CD4-positive, alpha-beta T cell (primary cell): ENCODE data around the gene MKNK2. TPM values are rescaled to one million over a fixed set of nuclear protein-coding genes. Genes with fewer than 3 reads are reported as not detected.
"Not testable (repeated sequence)": the region's sequence is repeated elsewhere in the genome, so short reads cannot be mapped to it uniquely, and the experiment has no call there.

ENCODE experiments used
- ATAC-seq: fragments of 200-7000 bp; cut with Tn5 transposase; one replicate; pipeline ENCODE4 v1.10.0; 2022; ENCODE audit warnings: mild to moderate bottlenecking; ENCODE audit not compliant: poor library complexity
- CTCF ChIA-PET: fragments of 350-600 bp; sonication (Branson Sonifier 250); formaldehyde crosslinking; loops from one replicate; lab custom pipeline; 2021; ENCODE audit warnings: antibody characterized with exemption, inconsistent platforms; lab: Charles Lee
- POLR2A ChIA-PET: fragments of 350-600 bp; sonication (Branson Sonifier 250); formaldehyde crosslinking; loops from one replicate; lab custom pipeline; 2021; ENCODE audit warnings: antibody characterized with exemption, inconsistent platforms; lab: Charles Lee
- DNase-seq, 14 experiments: peaks; one replicate each; pipeline ENCODE4 v3.0.0-alpha.2; 2013 to 2020; ENCODE audit warnings: mixed read lengths in 2 of 14
- H3K27ac ChIP-seq, 2 donors: one replicate each; pipeline versions ENCODE4 v1.5.1 to v1.7.0; 2013; ENCODE audit warnings: low read length in 2 of 2, low read depth in 1 of 2, mild to moderate bottlenecking in 1 of 2
- H3K27me3 ChIP-seq, 2 experiments: 1 replicate in 1 of 2; 2 replicates in 1 of 2; pipeline versions ENCODE4 v1.6.1 to v1.7.0; 2013; ENCODE audit warnings: low read length in 2 of 2, control low read depth in 1 of 2, mild to moderate bottlenecking in 1 of 2, moderate library complexity in 1 of 2; ENCODE audit not compliant: insufficient read depth in 2 of 2, control insufficient read depth in 1 of 2
- H3K36me3 ChIP-seq: one replicate; pipeline ENCODE4 v1.6.1; 2013; ENCODE audit warnings: low read length, control low read depth; ENCODE audit not compliant: insufficient read depth
- H3K4me1 ChIP-seq: one replicate; pipeline ENCODE4 v1.6.1; 2013; ENCODE audit warnings: low read length, control low read depth; ENCODE audit not compliant: insufficient read depth
- H3K4me3 ChIP-seq: one replicate; pipeline ENCODE4 v1.5.1; 2013; ENCODE audit warnings: mild to moderate bottlenecking, low read length, moderate library complexity
- H3K9me3 ChIP-seq, 2 experiments: 1 replicate in 1 of 2; 2 replicates in 1 of 2; pipeline versions ENCODE4 v1.6.1 to v1.7.0; 2013; ENCODE audit warnings: low read length in 2 of 2, mild to moderate bottlenecking in 2 of 2, control low read depth in 1 of 2, moderate library complexity in 1 of 2; ENCODE audit not compliant: control insufficient read depth in 1 of 2, insufficient read depth in 1 of 2
- H3K27ac Mint-ChIP-seq: one replicate; pipeline ENCODE4 v1.8.0; 2020; ENCODE audit warnings: mixed read lengths
- H3K27me3 Mint-ChIP-seq: one replicate; pipeline ENCODE4 v1.8.0; 2021; ENCODE audit warnings: mixed read lengths
- H3K36me3 Mint-ChIP-seq: one replicate; pipeline ENCODE4 v1.8.0; 2021; ENCODE audit warnings: low read depth, mixed read lengths
- H3K4me1 Mint-ChIP-seq: one replicate; pipeline ENCODE4 v1.8.0; 2021; ENCODE audit warnings: low read depth, mixed read lengths
- H3K4me3 Mint-ChIP-seq: one replicate; pipeline ENCODE4 v1.8.0; 2020; ENCODE audit warnings: mild to moderate bottlenecking, mixed read lengths
- H3K9me3 Mint-ChIP-seq: one replicate; pipeline ENCODE4 v1.8.0; 2020; ENCODE audit warnings: mixed read lengths
- intact Hi-C, 2 experiments: fragments of 100-400 bp; cut with DNase I in 1 of 2; cut with micrococcal nuclease in 1 of 2; formaldehyde crosslinking; loops; one replicate each; pipeline versions ENCODE4 v1.15.1 to v1.9.0; 2023 to 2025; cut with DNase I, micrococcal nuclease
- total RNA-seq, 174 experiments: library from RNA in 2 of 174; stranded (reverse) in 2 of 174; gene quantifications; one replicate each; pipeline ENCODE4 v1.2.3 and lab custom pipeline; 2021 to 2026
- TF ChIP-seq, protein P1 (sequence below): fragments of 200-600 bp; IDR thresholded peaks from one replicate; pipeline ENCODE4 v1.8.0; 2022; ENCODE audit warnings: antibody characterized with exemption, mild to moderate bottlenecking

Gene MKNK2
- total RNA-seq, 2 experiments from 2014 or later, result 325 to 347 TPM

DNA sequence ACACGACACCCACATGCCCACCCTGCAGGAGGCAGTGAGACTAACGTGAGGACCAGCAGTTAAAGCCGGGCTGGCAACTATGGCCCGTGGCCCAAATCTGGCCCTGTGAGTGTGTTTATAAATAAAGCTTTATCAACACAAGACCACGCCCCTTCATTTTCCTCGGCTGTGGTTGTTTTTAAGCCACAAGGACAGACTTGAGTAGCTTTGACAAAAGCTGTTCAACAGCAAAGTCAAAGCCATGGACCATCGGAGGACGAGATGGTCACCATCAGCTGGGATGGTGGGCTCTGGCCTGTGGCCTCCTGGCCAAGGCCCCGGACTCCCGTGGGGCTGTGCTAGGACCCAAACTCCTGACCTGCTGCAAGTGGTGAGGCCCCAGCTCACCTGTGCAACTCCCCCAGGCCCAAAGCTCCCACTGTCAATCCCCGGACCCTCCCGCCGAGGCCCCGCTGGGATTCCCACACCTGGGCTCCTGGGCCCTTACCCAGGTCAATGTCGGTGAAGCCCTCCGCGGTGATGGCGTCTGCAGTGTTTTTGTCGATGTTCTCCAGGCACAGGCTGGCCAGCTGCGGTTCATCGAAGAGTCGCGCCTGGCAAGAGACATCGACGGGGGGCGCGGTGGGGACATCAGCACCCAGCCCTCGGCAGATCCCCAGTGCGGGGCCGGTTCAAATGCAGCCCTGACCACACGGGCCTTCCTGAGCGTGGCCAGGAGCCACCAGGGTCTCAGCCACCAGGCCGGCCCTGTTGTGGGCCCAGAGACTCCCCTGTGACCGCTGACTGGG lies 60.6 kb downstream of the MKNK2 start:
- no peaks in the 10 kb centered on the region for H3K27me3 Mint-ChIP-seq
- Histone ChIP-seq H3K27ac (no peak overlapping the region), H3K4me1 (no peaks in the 10 kb centered on the region), H3K9me3 (no peaks in the 10 kb centered on the region), H3K36me3 (peaks cover 50% of the 10 kb centered on the region), H3K4me3 (no peak overlapping the region), H3K27me3 (no peaks in the 10 kb centered on the region)
- no peaks in the 10 kb centered on the region for H3K9me3 Mint-ChIP-seq
- no peak for ATAC-seq
- ChIA-PET POLR2A (interaction anchor here (0.6 to 1.2 kb wide), 2 partner anchors 48 to 488 kb away, joined by 3 to 4 read pairs; no protein-coding TSS in a partner anchor), CTCF (no interaction called here)
- TF ChIP-seq, protein P1, sequence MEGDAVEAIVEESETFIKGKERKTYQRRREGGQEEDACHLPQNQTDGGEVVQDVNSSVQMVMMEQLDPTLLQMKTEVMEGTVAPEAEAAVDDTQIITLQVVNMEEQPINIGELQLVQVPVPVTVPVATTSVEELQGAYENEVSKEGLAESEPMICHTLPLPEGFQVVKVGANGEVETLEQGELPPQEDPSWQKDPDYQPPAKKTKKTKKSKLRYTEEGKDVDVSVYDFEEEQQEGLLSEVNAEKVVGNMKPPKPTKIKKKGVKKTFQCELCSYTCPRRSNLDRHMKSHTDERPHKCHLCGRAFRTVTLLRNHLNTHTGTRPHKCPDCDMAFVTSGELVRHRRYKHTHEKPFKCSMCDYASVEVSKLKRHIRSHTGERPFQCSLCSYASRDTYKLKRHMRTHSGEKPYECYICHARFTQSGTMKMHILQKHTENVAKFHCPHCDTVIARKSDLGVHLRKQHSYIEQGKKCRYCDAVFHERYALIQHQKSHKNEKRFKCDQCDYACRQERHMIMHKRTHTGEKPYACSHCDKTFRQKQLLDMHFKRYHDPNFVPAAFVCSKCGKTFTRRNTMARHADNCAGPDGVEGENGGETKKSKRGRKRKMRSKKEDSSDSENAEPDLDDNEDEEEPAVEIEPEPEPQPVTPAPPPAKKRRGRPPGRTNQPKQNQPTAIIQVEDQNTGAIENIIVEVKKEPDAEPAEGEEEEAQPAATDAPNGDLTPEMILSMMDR, result no peak
- H3K4me3 Mint-ChIP-seq, result no peak overlapping the region
- intact Hi-C loops, result no loop called here
- no peaks in the 10 kb centered on the region for H3K4me1 Mint-ChIP-seq
- no peak overlapping the region for H3K27ac Mint-ChIP-seq
- peaks cover 42% of the 10 kb centered on the region for H3K36me3 Mint-ChIP-seq
- no peak for DNase-seq

GRCh38 chr19:1989513-1990229 lies 61.4 kb downstream of the MKNK2 start:
- Histone ChIP-seq H3K4me1 (no peaks in the 10 kb centered on the region), H3K27me3 (no peaks in the 10 kb centered on the region), H3K27ac (no peak overlapping the region), H3K4me3 (no peak overlapping the region), H3K36me3 (peaks cover 54% of the 10 kb centered on the region), H3K9me3 (no peaks in the 10 kb centered on the region)
- H3K27me3 Mint-ChIP-seq, result no peaks in the 10 kb centered on the region
- no peaks in the 10 kb centered on the region for H3K4me1 Mint-ChIP-seq
- intact Hi-C loops, result loop anchor here in 1 of 2 experiments (5.0 kb wide), 1 partner anchor 42 kb away; no protein-coding TSS in a partner anchor
- no peak overlapping the region for H3K4me3 Mint-ChIP-seq
- TF ChIP-seq, protein P1, result no peak
- ChIA-PET CTCF (no interaction called here), POLR2A (no interaction called here)
- no peak for DNase-seq
- H3K36me3 Mint-ChIP-seq, result peaks cover 45% of the 10 kb centered on the region
- H3K27ac Mint-ChIP-seq, result no peak overlapping the region
- no peak for ATAC-seq
- no peaks in the 10 kb centered on the region for H3K9me3 Mint-ChIP-seq

- H3K27me3 ChIP-seq, H3K4me1 ChIP-seq, POLR2A ChIA-PET, H3K4me3 ChIP-seq, CTCF ChIA-PET, H3K27ac Mint-ChIP-seq, H3K9me3 Mint-ChIP-seq, H3K9me3 ChIP-seq, H3K4me1 Mint-ChIP-seq, H3K27ac ChIP-seq, DNase-seq, H3K27me3 Mint-ChIP-seq, ATAC-seq, H3K4me3 Mint-ChIP-seq: not testable (repeated sequence)
- H3K36me3 Mint-ChIP-seq, result peaks cover 41% of the 10 kb centered on the region
- H3K36me3 ChIP-seq, result peaks cover 60% of the 10 kb centered on the region
- intact Hi-C loops, result loop anchor here in 1 of 2 experiments (5.0 kb wide), 1 partner anchor 41 kb away; no protein-coding TSS in a partner anchor
Observed at GRCh38 chr19:1988464-1988863, 62.6 kb downstream of the MKNK2 start.

Other genes with a start within 250 kb of the MKNK2 start
- 1 to 10 TPM; 2.5 to 3.2 TPM for gene ATP8B3, start 239.0 kb downstream of the MKNK2 start, total RNA-seq
- gene REXO1, start 202.8 kb downstream of the MKNK2 start, total RNA-seq, result 100 to 1,000 TPM; 106 to 114 TPM
- gene KLF16, start 187.7 kb downstream of the MKNK2 start, total RNA-seq, result 10 to 100 TPM; 83.8 to 89.2 TPM
- 100 to 1,000 TPM; 156 to 172 TPM for gene ABHD17A, start 165.7 kb downstream of the MKNK2 start, total RNA-seq
- 1 to 10 TPM; 7.9 to 8.2 TPM for gene ADAT3, start 145.8 kb downstream of the MKNK2 start, total RNA-seq
- gene SCAMP4, start 145.8 kb downstream of the MKNK2 start, total RNA-seq, result 10 to 100 TPM; 12.7 to 15.4 TPM
- 100 to 1,000 TPM; 122 to 127 TPM for gene CSNK1G2, start 110.1 kb downstream of the MKNK2 start, total RNA-seq
- 10 to 100 TPM; 44.4 to 44.9 TPM for gene BTBD2, start 35.5 kb downstream of the MKNK2 start, total RNA-seq
- 10 to 100 TPM; 96.4 to 97.3 TPM for gene MOB3A, start 45.1 kb upstream of the MKNK2 start, total RNA-seq
- 10 to 100 TPM; 17.4 to 17.9 TPM for gene IZUMO4, start 45.7 kb upstream of the MKNK2 start, total RNA-seq
- gene AP3D1, start 100.3 kb upstream of the MKNK2 start, total RNA-seq, result 10 to 100 TPM; 41.8 to 41.9 TPM
- 10 to 100 TPM; 20.9 to 24.8 TPM for gene DOT1L, start 112.7 kb upstream of the MKNK2 start, total RNA-seq
- gene PLEKHJ1, start 185.1 kb upstream of the MKNK2 start, total RNA-seq, result 10 to 100 TPM; 21.4 to 23.2 TPM
- gene SF3A2, start 185.6 kb upstream of the MKNK2 start, total RNA-seq, result 100 to 1,000 TPM; 186 to 194 TPM
- 1 to 10 TPM; 3.3 to 3.5 TPM for gene AMH, start 198.1 kb upstream of the MKNK2 start, total RNA-seq
- under 1 TPM; 0.56 to 0.58 TPM for gene JSRP1, start 205.2 kb upstream of the MKNK2 start, total RNA-seq
- gene PEAK3, start 230.9 kb upstream of the MKNK2 start, total RNA-seq, result not detected